ENCODE measurements around the gene TRPC4AP. TPM values are rescaled to one million over a fixed set of nuclear protein-coding genes. Genes with fewer than 3 reads are reported as not detected.
A peak's percentile ranks its signal among the peaks of the same experiment; 100 is the strongest.
"Not testable (repeated sequence)": the region's sequence is repeated elsewhere in the genome, so short reads cannot be mapped to it uniquely, and the experiment has no call there.

The TRPC4AP gene
- polyA plus RNA-seq, 2 of the 4 experiments (the other 2 are of a cell fraction) = 51.4 to 55.3 TPM

DNA sequence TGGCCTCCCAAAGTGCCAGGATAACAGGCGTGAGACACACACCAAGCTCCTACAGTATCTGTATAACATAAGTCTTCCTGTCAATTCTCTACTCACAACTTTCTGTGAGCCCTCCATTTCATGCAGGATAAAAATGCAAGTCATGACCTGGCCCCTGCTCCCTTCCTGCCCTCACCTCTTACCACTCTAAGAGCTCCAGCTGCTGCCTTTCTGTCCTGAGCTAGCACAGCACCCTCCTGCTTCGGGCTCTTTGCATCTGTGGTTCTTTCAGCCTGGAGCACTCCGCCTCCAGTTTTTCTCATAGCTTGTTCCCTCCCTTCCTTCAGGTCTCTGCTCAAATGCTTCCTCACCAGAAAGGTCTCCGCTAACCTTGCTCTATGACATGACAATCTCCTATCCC lies 23.7 kb upstream of the TRPC4AP start:
- Histone ChIP-seq H3K27ac (peak overlapping the region in 1 of 2 experiments; percentile 26; a peak in 1 of 6 replicates), H3K4me3 (no peak overlapping the region), H3K9me3 (no peaks in the 10 kb centered on the region), H3K4me1 (peaks cover 2% of the 10 kb centered on the region; the same call in 1 of the 3 replicates), H3K4me2 (no peak overlapping the region)
- 91% methylated on average over 4 of the region's 4 CpGs for WGBS (ENCODE audit: missing lambda C conversion rate)
- ATAC-seq (no peak; a peak in 1 of 6 replicates), DNase-seq (ENCODE audit: low read depth in 1 of 2, low spot score in 1 of 2) (no peak), FAIRE-seq (no peak)
- no peak for TF ChIP-seq CEBPB (IDR thresholded peaks at IDR 0.05)
- TF ChIP-seq NFE2L2 (conservative IDR thresholded peaks at IDR 0.05; ENCODE audit: low read length) = peak; percentile 85
- ChIA-PET CTCF (interaction anchor here (0.7 to 1.6 kb wide), 5 partner anchors 17 to 226 kb away, joined by 3 to 4 read pairs (median 3); no protein-coding TSS in a partner anchor), POLR2A (interaction anchor here (0.6 kb wide), 1 partner anchor 20 kb away, joined by 3 read pairs; no protein-coding TSS in a partner anchor)

GRCh38 chr20:35115606-35116005 lies 23.0 kb upstream of the TRPC4AP start:
- Histone ChIP-seq H3K9me3 (no peaks in the 10 kb centered on the region), H3K4me1 (peaks cover 5% of the 10 kb centered on the region; the same call in 1 of the 3 replicates), H3K4me3 (no peak overlapping the region), H3K4me2 (no peak overlapping the region), H3K27ac (no peak overlapping the region)
- ChIA-PET POLR2A (interaction anchor here (0.6 kb wide), 1 partner anchor 19 kb away, joined by 3 read pairs; no protein-coding TSS in a partner anchor), CTCF (interaction anchor here (1.3 to 1.6 kb wide), 3 partner anchors 19 to 189 kb away, joined by 3 to 4 read pairs (median 3); no protein-coding TSS in a partner anchor)
- FAIRE-seq (no peak), DNase-seq (ENCODE audit: low read depth in 1 of 2, low spot score in 1 of 2) (no peak), ATAC-seq (no peak)
- 98% methylated on average over 11 of the region's 11 CpGs for whole genome bisulfite sequencing (ENCODE audit: missing lambda C conversion rate)
- TF ChIP-seq, protein P1, sequence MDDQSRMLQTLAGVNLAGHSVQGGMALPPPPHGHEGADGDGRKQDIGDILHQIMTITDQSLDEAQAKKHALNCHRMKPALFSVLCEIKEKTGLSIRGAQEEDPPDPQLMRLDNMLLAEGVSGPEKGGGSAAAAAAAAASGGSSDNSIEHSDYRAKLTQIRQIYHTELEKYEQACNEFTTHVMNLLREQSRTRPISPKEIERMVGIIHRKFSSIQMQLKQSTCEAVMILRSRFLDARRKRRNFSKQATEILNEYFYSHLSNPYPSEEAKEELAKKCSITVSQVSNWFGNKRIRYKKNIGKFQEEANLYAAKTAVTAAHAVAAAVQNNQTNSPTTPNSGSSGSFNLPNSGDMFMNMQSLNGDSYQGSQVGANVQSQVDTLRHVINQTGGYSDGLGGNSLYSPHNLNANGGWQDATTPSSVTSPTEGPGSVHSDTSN (IDR thresholded peaks at IDR 0.05) = no peak
- no peak for TF ChIP-seq HOXA7 (CRISPR knock-in tag; IDR thresholded peaks at IDR 0.05)
- no peak for TF ChIP-seq EHF (CRISPR knock-in tag; IDR thresholded peaks at IDR 0.05)
- TF ChIP-seq ZFP36 (IDR thresholded peaks at IDR 0.05; ENCODE audit: borderline replicate concordance, partially characterized antibody) = no peak
- TF ChIP-seq TFCP2L1 (CRISPR knock-in tag; IDR thresholded peaks at IDR 0.05) = no peak
- TF ChIP-seq HMGXB4 (CRISPR knock-in tag; IDR thresholded peaks at IDR 0.05; ENCODE audit: borderline replicate concordance) = no peak
- TF ChIP-seq MYC (IDR thresholded peaks at IDR 0.05; ENCODE audit: borderline replicate concordance, low read length) = no peak
- no peak for TF ChIP-seq ESRRA (IDR thresholded peaks at IDR 0.05; ENCODE audit: borderline replicate concordance, low read length)
- no peak for TF ChIP-seq TP53 (CRISPR knock-in tag; IDR thresholded peaks at IDR 0.05)

DNA sequence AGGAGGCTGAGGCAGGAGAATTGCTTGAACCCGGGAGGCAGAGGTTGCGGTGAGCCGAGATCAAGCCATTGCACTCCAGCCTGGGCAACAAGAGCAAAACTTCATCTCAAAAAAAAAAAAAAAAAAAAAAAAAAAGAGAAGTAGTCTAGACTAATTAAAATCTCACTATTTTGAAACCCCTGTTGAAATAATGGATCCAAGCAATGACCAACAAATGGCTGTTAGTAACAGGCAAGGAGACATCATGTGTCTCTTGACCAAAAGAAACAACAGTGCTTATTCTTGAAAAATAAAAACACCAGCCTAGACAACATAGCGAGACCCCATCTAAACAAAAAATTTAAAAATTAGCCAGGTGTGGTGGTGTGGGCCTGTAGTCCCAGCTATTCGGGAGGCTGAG lies 19.7 kb upstream of the TRPC4AP start:
- H3K4me2 ChIP-seq; FAIRE-seq; POLR2A ChIA-PET; DNase-seq (ENCODE audit: low read depth in 1 of 2, low spot score in 1 of 2); H3K27ac ChIP-seq; H3K4me1 ChIP-seq; H3K9me3 ChIP-seq; H3K4me3 ChIP-seq; ATAC-seq: not testable (repeated sequence)
- 99% methylated on average over 5 of the region's 5 CpGs for WGBS (ENCODE audit: missing lambda C conversion rate)
- CTCF ChIA-PET = interaction anchor here (0.6 to 6.0 kb wide), 5 partner anchors 16 to 239 kb away, joined by 3 to 41 read pairs (median 4); no protein-coding TSS in a partner anchor

DNA sequence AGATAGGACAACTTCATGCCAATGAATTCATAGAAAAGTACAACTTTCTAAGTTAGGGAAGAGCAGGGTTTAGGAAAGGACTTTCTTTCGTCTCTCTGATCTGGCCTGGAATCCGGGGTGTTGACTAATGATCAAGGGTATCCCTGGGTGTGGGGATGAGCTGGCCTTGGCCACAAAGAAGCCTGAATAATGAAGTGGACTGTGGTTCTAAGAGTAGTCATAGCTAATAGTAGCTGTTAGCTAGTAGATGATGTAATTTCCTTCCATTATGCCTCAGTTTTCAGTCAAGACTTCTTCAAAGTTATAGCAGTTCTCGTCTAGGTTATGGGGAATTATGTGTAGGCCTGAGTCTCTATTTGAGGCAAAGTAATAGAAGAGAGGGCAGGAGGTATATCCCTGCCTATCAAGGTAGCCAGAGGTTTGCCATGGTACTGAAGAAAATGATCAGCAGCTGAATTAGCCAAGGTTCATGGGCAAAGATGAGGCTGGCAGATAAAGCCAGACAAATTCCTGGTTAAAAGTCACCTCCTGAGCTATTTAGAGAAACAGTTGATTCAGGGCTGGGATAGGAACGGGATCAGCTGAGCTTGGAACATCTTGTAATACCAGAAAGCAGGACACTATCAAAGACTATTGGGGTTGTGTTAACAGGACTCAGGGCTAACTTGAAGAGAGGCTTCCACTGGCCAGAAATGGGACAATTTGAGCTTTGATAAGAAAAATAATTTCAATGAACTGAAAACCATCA lies 18.7 kb upstream of the TRPC4AP start:
- CTCF ChIA-PET = interaction anchor here (0.6 to 6.0 kb wide), 7 partner anchors 15 to 238 kb away, joined by 3 to 41 read pairs (median 4); partner anchors contain the start of gene EDEM2
- no peak overlapping the region for H3K4me3 ChIP-seq
- H3K9me3 ChIP-seq = no peaks in the 10 kb centered on the region
- ATAC-seq (no peak), FAIRE-seq (no peak), DNase-seq (ENCODE audit: low read depth in 1 of 2, low spot score in 1 of 2) (no peak)
- WGBS (ENCODE audit: missing lambda C conversion rate) = 76% methylated on average over 4 of the region's 4 CpGs
- H3K4me2 ChIP-seq = no peak overlapping the region
- H3K27ac ChIP-seq = peak overlapping the region in 1 of 2 experiments; percentile 47; a peak in 3 of 6 replicates
- POLR2A ChIA-PET = interaction anchor here (0.5 to 1.1 kb wide), 2 partner anchors 15 to 152 kb away, joined by 3 to 4 read pairs; no protein-coding TSS in a partner anchor
- H3K4me1 ChIP-seq = peaks cover 5% of the 10 kb centered on the region; the same call in 1 of the 3 replicates
- TF ChIP-seq, protein P2, sequence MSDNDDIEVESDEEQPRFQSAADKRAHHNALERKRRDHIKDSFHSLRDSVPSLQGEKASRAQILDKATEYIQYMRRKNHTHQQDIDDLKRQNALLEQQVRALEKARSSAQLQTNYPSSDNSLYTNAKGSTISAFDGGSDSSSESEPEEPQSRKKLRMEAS (IDR thresholded peaks at IDR 0.05) = no peak
- no peak for TF ChIP-seq GATA3 (IDR thresholded peaks at IDR 0.05; ENCODE audit: borderline replicate concordance)
- no peak for TF ChIP-seq ZFP36 (IDR thresholded peaks at IDR 0.05; ENCODE audit: borderline replicate concordance, partially characterized antibody)
